Subcutaneous adipose tissue (tissue), 4 donors: ENCODE data around the gene HP1BP3. TPM values are rescaled to one million over a fixed set of nuclear protein-coding genes. Genes with fewer than 3 reads are reported as not detected.

ENCODE experiments used
- total RNA-seq, 4 donors: library from RNA; depleted of rRNA; stranded (reverse); fragments of >200 nt; gene quantifications; one replicate each; pipeline ENCODE4 v1.1.0, GENCODE V29; 2016
- TF ChIP-seq, protein P1 (sequence below): fragments of 450-650 bp; IDR thresholded peaks from one replicate; pipeline ENCODE4 v1.5.1; 2016; ENCODE audit warnings: low read depth, mild to moderate bottlenecking, control low read depth, antibody characterized with exemption, moderate library complexity

The HP1BP3 gene
- total RNA-seq, 4 donors from 2014 or later: 192 to 273 (median 229) TPM

- TF ChIP-seq, protein P1, sequence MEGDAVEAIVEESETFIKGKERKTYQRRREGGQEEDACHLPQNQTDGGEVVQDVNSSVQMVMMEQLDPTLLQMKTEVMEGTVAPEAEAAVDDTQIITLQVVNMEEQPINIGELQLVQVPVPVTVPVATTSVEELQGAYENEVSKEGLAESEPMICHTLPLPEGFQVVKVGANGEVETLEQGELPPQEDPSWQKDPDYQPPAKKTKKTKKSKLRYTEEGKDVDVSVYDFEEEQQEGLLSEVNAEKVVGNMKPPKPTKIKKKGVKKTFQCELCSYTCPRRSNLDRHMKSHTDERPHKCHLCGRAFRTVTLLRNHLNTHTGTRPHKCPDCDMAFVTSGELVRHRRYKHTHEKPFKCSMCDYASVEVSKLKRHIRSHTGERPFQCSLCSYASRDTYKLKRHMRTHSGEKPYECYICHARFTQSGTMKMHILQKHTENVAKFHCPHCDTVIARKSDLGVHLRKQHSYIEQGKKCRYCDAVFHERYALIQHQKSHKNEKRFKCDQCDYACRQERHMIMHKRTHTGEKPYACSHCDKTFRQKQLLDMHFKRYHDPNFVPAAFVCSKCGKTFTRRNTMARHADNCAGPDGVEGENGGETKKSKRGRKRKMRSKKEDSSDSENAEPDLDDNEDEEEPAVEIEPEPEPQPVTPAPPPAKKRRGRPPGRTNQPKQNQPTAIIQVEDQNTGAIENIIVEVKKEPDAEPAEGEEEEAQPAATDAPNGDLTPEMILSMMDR: no peak
Measured at GRCh38 chr1:20704390-20705202, 82.5 kb downstream of the HP1BP3 start.

DNA sequence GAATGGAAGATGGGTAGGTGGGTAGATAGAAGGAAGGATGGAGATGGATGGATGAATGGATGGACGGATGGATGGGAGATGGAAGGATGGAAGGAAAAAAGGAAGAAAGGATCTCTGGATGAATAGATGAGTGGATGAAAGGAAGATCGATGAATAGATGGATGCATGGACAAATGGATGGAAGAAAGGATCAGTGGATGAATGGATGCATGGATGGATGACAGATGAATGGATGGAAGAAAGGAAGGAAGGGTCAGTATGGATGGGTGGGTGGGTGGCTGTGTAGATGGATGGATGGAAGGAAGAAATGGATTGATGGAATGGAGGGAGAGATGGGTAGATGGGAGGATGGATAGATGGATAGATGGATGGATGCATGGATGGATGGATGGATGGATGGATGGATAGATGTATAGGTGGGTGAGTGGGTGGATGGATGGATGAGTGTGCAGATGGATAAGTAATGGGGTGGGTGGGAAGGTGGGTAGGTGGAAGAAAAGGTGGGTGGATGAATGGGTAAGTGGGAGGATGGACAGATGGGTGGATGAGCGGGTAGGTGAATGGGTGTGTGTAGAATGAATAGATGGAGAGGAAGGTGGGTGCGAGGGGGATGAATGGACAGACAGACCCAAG is 83.9 kb downstream of the HP1BP3 start:
- TF ChIP-seq, protein P1: no peak

GRCh38 chr1:20702416-20702815 is 84.7 kb downstream of the HP1BP3 start:
- TF ChIP-seq, protein P1: no peak

DNA sequence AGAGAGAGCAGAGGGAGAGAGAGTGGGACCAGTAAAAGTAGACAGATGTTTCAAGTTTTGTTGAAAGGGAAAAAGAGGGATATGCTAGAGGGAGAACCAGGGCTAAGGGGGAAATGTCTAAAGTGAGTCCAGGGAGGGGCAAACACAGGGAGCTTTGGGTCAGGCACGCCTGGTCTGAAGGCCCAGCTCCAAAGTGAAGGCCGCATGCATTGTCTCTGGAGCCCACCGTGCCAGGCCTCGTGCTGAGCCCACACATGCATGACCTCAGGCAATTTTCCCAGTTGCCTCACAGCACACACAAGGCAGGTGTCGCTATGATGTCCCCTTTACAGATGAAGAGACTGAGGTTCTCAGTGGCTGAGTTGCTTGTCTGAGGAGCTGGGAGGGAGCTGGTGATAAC is 85.3 kb downstream of the HP1BP3 start:
- TF ChIP-seq, protein P1: no peak

DNA sequence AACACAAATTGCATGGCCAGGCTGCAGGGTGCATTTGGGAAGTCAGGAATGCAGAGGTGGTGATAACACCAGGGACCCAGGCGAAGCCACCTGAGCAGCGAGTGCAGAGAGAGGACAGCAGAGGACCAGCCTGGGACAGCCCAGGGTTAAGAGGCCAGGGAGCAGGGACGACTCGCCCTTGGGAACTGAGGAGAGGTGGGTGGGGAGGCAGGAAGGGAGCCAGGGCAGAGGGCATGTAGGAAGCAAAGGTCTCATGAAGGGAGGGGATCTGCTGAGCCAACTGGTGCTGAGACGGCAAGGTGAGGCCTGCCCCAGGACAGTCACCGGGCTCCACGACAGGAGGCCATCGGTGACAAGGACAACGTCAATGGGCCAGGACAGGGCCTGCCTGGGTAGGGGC is 85.7 kb downstream of the HP1BP3 start:
- TF ChIP-seq, protein P1: no peak

DNA sequence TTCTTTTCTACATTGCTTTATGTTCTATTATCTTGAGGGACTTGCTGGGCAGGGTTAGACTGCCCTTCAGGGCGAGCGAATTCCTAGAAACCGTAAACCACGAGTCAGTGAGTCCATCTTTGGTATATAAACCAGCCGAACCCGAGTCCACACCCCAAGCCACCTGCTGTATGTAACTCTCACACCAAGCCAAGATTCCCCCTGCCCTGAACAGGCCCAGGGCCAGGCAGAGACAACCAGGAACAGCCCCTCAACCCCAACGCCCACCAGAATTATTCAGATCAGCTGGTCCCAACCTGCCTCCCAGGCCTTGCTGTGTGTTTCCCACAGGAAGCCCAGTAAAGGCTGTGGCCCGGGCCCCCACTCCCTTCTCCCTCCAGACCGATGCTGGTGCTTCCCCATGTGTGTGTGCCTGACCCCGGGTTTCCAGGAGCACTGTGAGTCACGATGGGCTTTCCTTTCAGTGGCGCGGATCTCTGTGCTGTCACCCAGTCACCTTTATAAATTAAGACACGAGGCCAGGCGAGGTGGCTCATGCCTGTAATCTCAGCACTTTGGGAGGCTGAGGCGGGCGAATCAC is 86.4 kb downstream of the HP1BP3 start:
- TF ChIP-seq, protein P1: no peak

GRCh38 chr1:20699558-20699957 is 87.5 kb downstream of the HP1BP3 start:
- TF ChIP-seq, protein P1: no peak
